ENCODE data around the gene TAF11L5. TPM values are rescaled to one million over a fixed set of nuclear protein-coding genes. Genes with fewer than 3 reads are reported as not detected.
"Not testable (repeated sequence)": the region's sequence is repeated elsewhere in the genome, so short reads cannot be mapped to it uniquely, and the experiment has no call there.

TAF11L5 gene
- total RNA-seq, 3 donors from 2014 or later (not counting 1 experiment from before 2014, with no cell fraction given) = not detected

DNA sequence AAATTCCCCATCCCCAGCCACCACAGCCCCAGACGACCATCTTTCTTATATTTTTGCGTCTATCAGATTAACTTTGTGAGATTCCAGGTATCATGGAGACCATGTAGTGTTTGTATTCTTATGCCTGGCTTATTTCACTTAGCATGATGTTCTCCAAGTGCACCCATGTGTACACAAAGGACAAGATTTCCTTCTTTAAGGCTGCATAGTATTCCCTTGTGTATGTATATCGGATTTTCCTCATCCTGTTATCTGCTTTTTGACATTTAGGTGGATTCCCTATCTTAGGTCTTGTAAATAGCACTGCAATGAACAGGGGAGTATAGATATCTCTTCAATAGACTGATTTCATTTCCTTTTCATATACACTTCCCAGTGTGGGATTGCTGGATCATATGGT, 32.3 kb upstream of the TAF11L5 start:
- 100% methylated on average over 3 of the region's 3 CpGs for WGBS (ENCODE audit: insufficient coverage)
- Histone ChIP-seq H3K4me3 (ENCODE audit: low read length) (no peak overlapping the region), H3K36me3 (ENCODE audit: control insufficient read depth, insufficient read depth, low read length) (no peaks in the 10 kb centered on the region), H3K27ac (ENCODE audit: low read length) (no peak overlapping the region), H3K27me3 (ENCODE audit: control insufficient read depth, insufficient read depth, low read length) (no peaks in the 10 kb centered on the region), H3K4me1 (ENCODE audit: control insufficient read depth, insufficient read depth, low read length) (no peaks in the 10 kb centered on the region), H3K9me3 (ENCODE audit: control insufficient read depth, insufficient read depth, low read length) (peaks cover 3% of the 10 kb centered on the region)
- Mint-ChIP-seq H3K36me3 (peaks cover 20% of the 10 kb centered on the region), H3K9me3 (peaks cover 11 to 19% of the 10 kb centered on the region in 2 donors), H3K27ac (no peak overlapping the region), H3K4me3 (no peak overlapping the region), H3K27me3 (ENCODE audit: low read depth in 2 of 2) (no peaks in the 10 kb centered on the region), H3K4me1 (no peaks in the 10 kb centered on the region)
- ATAC-seq (no peak), DNase-seq (no peak)
- TF ChIP-seq, protein P1, sequence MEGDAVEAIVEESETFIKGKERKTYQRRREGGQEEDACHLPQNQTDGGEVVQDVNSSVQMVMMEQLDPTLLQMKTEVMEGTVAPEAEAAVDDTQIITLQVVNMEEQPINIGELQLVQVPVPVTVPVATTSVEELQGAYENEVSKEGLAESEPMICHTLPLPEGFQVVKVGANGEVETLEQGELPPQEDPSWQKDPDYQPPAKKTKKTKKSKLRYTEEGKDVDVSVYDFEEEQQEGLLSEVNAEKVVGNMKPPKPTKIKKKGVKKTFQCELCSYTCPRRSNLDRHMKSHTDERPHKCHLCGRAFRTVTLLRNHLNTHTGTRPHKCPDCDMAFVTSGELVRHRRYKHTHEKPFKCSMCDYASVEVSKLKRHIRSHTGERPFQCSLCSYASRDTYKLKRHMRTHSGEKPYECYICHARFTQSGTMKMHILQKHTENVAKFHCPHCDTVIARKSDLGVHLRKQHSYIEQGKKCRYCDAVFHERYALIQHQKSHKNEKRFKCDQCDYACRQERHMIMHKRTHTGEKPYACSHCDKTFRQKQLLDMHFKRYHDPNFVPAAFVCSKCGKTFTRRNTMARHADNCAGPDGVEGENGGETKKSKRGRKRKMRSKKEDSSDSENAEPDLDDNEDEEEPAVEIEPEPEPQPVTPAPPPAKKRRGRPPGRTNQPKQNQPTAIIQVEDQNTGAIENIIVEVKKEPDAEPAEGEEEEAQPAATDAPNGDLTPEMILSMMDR (IDR thresholded peaks at IDR 0.05) = no peak
- intact Hi-C loops (cut with micrococcal nuclease) = no loop called here

DNA sequence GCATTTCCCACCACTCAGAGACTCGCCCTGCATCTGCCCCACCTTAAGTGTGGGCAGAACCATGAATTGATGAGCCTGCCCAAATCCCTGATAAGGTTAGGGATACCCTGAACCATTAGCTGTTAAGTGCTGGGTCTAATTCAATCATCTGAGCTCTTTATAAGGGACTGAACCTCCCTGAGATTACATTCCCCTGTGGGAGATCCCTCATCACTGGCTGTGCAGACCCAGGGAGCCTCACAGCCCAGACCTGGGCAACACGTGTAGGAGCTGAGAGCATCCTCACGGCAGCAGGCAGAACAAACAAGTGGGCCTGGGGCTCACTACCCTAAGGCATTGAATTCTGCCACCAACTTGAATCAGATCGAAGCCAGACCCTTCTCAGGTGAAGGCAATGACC, 27.6 kb upstream of the TAF11L5 start:
- Mint-ChIP-seq H3K27ac (no peak overlapping the region), H3K9me3 (peaks cover 19% of the 10 kb centered on the region in 2 donors), H3K27me3 (ENCODE audit: low read depth in 2 of 2) (no peaks in the 10 kb centered on the region), H3K4me1 (no peaks in the 10 kb centered on the region), H3K36me3 (peaks cover 13% of the 10 kb centered on the region), H3K4me3 (no peak overlapping the region)
- intact Hi-C loops (cut with micrococcal nuclease) = no loop called here
- 72% methylated on average over 4 of the region's 4 CpGs for WGBS (ENCODE audit: insufficient coverage)
- H3K9me3 ChIP-seq (ENCODE audit: control insufficient read depth, insufficient read depth, low read length) = no peaks in the 10 kb centered on the region
- TF ChIP-seq, protein P1 (IDR thresholded peaks at IDR 0.05) = no peak
- H3K4me3 ChIP-seq (ENCODE audit: low read length) = no peak overlapping the region
- no peak for DNase-seq
- no peaks in the 10 kb centered on the region for H3K27me3 ChIP-seq (ENCODE audit: control insufficient read depth, insufficient read depth, low read length)
- H3K4me1 ChIP-seq (ENCODE audit: control insufficient read depth, insufficient read depth, low read length) = no peaks in the 10 kb centered on the region
- H3K36me3 ChIP-seq (ENCODE audit: control insufficient read depth, insufficient read depth, low read length) = no peaks in the 10 kb centered on the region
- ATAC-seq = no peak
- H3K27ac ChIP-seq (ENCODE audit: low read length) = no peak overlapping the region

DNA sequence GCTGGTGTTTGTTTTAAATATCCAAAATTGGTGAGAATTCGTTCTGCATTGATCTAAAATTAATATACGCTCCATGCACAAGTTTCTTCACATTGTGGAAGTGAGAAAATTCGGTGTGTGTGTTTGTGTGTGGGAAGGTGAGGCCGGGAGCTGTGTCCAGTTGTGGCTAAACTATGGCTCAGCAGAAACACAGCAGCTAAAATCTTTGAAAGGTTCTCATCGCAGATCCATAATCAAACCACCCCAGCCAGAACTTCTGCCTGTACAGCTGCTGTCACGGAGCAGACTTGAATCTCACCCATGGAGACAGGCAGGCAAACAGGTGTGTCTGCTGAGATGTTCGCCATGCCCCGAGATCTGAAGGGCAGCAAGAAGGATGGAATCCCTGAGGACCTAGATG, 27.1 kb upstream of the TAF11L5 start, which contains the start of gene TAF11L2:
TSS of gene TAF11L2 (plus strand) at position 301 of the 400 bp plus-strand sequence.
- H3K4me3 Mint-ChIP-seq; H3K27me3 ChIP-seq (ENCODE audit: control insufficient read depth, insufficient read depth, low read length); H3K9me3 ChIP-seq (ENCODE audit: control insufficient read depth, insufficient read depth, low read length); H3K36me3 ChIP-seq (ENCODE audit: control insufficient read depth, insufficient read depth, low read length); H3K27ac Mint-ChIP-seq; H3K27ac ChIP-seq (ENCODE audit: low read length); DNase-seq; H3K4me1 Mint-ChIP-seq; H3K27me3 Mint-ChIP-seq (ENCODE audit: low read depth in 2 of 2); H3K4me3 ChIP-seq (ENCODE audit: low read length); H3K36me3 Mint-ChIP-seq; intact Hi-C loops (cut with micrococcal nuclease); H3K4me1 ChIP-seq (ENCODE audit: control insufficient read depth, insufficient read depth, low read length); ATAC-seq: not testable (repeated sequence)
- WGBS (ENCODE audit: insufficient coverage) = 84% methylated on average over 8 of the region's 8 CpGs
- H3K9me3 Mint-ChIP-seq = peaks cover 14 to 15% of the 10 kb centered on the region in 2 donors

DNA sequence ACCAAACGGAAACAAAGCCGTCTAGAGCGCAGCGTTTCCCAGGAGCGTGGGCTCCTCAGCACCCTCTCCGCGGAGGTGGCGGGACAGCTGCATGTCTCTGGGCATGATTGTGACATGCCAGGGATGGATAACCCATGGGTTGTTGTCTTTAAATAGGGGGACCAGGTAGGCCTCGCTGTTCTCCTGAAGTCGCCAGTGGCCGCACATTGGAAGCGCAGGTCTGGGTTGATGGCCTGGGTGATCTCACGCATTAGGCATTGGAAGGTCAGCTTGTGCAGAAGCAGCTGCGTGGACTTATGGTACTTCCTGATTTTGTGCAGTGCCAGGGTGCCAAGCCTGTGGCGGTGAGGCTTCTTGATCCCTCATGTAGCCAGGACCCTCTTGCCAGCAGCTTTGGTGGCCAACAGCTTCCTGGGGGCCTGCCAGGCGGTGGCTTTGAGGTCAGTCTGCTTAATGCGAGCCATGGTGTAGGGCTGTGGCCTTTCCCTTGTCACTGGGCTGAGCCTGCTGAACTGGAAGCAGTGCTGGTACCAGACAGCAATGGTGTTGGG, 13.2 kb upstream of the TAF11L5 start:
- Histone ChIP-seq H3K27ac (ENCODE audit: low read length) (no peak overlapping the region), H3K27me3 (ENCODE audit: control insufficient read depth, insufficient read depth, low read length) (no peaks in the 10 kb centered on the region), H3K4me3 (ENCODE audit: low read length) (no peak overlapping the region), H3K4me1 (ENCODE audit: control insufficient read depth, insufficient read depth, low read length) (no peaks in the 10 kb centered on the region), H3K9me3 (ENCODE audit: control insufficient read depth, insufficient read depth, low read length) (peaks cover 8% of the 10 kb centered on the region), H3K36me3 (ENCODE audit: control insufficient read depth, insufficient read depth, low read length) (no peaks in the 10 kb centered on the region)
- TF ChIP-seq, protein P1 (IDR thresholded peaks at IDR 0.05) = no peak
- no peak overlapping the region for H3K4me3 Mint-ChIP-seq
- H3K9me3 Mint-ChIP-seq = peaks cover 8 to 11% of the 10 kb centered on the region in 2 donors
- no peaks in the 10 kb centered on the region for H3K4me1 Mint-ChIP-seq
- intact Hi-C loops (cut with micrococcal nuclease) = no loop called here
- no peaks in the 10 kb centered on the region for H3K36me3 Mint-ChIP-seq
- H3K27ac Mint-ChIP-seq = no peak overlapping the region
- WGBS (ENCODE audit: insufficient coverage) = 90% methylated on average over 17 of the region's 17 CpGs
- ATAC-seq = no peak
- H3K27me3 Mint-ChIP-seq (ENCODE audit: low read depth in 2 of 2) = no peaks in the 10 kb centered on the region
- no peak for DNase-seq

DNA sequence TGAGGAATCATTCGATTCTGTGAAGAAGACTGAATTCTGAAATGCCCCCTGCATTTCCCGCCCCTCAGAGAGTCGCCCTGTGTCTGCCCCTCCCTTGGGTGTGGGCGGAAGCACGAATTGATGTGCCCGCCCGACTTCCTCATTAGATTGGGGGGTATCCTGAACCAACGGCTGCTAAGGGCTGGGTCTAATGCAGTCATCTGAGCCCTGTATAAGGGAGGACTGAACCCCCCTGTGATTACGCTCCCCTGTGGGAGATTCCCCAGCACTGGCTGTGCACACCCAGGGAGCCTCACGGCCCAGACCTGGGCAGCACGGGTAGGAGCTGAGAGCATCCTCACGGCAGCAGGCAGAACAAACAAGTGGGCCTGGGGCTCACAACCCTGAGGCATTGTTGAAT, 7.5 kb upstream of the TAF11L5 start:
- H3K4me1 Mint-ChIP-seq; intact Hi-C loops (cut with micrococcal nuclease); H3K27me3 Mint-ChIP-seq (ENCODE audit: low read depth in 2 of 2); H3K36me3 Mint-ChIP-seq; H3K27me3 ChIP-seq (ENCODE audit: control insufficient read depth, insufficient read depth, low read length); H3K4me1 ChIP-seq (ENCODE audit: control insufficient read depth, insufficient read depth, low read length); H3K9me3 ChIP-seq (ENCODE audit: control insufficient read depth, insufficient read depth, low read length); H3K27ac ChIP-seq (ENCODE audit: low read length); ATAC-seq; H3K27ac Mint-ChIP-seq; H3K4me3 Mint-ChIP-seq; H3K4me3 ChIP-seq (ENCODE audit: low read length); H3K9me3 Mint-ChIP-seq; H3K36me3 ChIP-seq (ENCODE audit: control insufficient read depth, insufficient read depth, low read length): not testable (repeated sequence)
- DNase-seq = peak in 1 of 2 donors; percentile 25
- WGBS (ENCODE audit: insufficient coverage) = 90% methylated on average over 4 of the region's 12 CpGs

DNA sequence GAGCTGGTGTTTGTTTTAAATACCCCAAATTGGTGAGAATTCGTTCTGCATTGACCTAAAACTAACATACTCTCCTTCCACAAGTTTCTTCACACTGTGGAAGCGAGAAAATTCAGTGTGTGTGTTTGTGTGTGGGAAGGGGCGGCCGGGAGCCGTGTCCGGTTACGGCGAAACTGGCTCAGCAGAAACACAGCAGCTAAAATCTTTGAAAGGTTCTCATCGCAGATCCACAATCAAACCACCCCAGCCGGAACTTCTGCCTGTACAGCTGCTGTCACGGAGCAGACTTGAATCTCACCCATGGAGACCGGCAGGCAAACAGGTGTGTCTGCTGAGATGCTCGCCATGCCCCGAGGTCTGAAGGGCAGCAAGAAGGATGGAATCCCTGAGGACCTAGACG, 7.0 kb upstream of the TAF11L5 start, which contains the start of gene TAF11L3:
TSS of gene TAF11L3 (plus strand) at position 301 of the 400 bp plus-strand sequence.
- H3K4me1 ChIP-seq (ENCODE audit: control insufficient read depth, insufficient read depth, low read length); H3K9me3 ChIP-seq (ENCODE audit: control insufficient read depth, insufficient read depth, low read length); H3K4me1 Mint-ChIP-seq; H3K4me3 Mint-ChIP-seq; ATAC-seq; DNase-seq; H3K27me3 Mint-ChIP-seq (ENCODE audit: low read depth in 2 of 2); H3K27me3 ChIP-seq (ENCODE audit: control insufficient read depth, insufficient read depth, low read length); H3K4me3 ChIP-seq (ENCODE audit: low read length); intact Hi-C loops (cut with micrococcal nuclease); H3K36me3 Mint-ChIP-seq; H3K9me3 Mint-ChIP-seq; H3K27ac Mint-ChIP-seq; H3K36me3 ChIP-seq (ENCODE audit: control insufficient read depth, insufficient read depth, low read length); H3K27ac ChIP-seq (ENCODE audit: low read length): not testable (repeated sequence)
- WGBS (ENCODE audit: insufficient coverage) = no CpG with 5 or more reads among the region's 15 CpGs
